Left cardiac atrium (tissue), 4 donors: ENCODE results near the gene RNF19B. TPM values are rescaled to one million over a fixed set of nuclear protein-coding genes. Genes with fewer than 3 reads are reported as not detected.
"Not testable (repeated sequence)": the region's sequence is repeated elsewhere in the genome, so short reads cannot be mapped to it uniquely, and the experiment has no call there.

Source experiments
- ATAC-seq, 2 donors: fragments of 200-7000 bp; cut with Tn5 transposase; one replicate each; pipeline ENCODE4 v1.9.1; 2020; ENCODE audit warnings: mild to moderate bottlenecking in 2 of 2, moderate library complexity in 2 of 2
- DNase-seq: peaks from one replicate; pipeline ENCODE4 v3.0.0-alpha.2; 2020
- intact Hi-C, 2 donors: fragments of 100-400 bp; cut with DNase I; formaldehyde crosslinking; loops; one replicate each; pipeline versions ENCODE4 v1.14.1 to v1.15.1; 2022 to 2023
- total RNA-seq, 2 donors: library from RNA; stranded (reverse); fragmentation: NEBNext Ultra II Directional; extraction: Animal tissue kit (Norgen Biotek cat#: 25700); gene quantifications; one replicate each; pipeline ENCODE4 v1.2.1, GENCODE V29; 2021
- donor health status: DM: no; HTN: yes; CAD: no.
- donor health status: DM: no; HTN: yes; CAD: no; lungs with severe emphysema.
- donor health status: DM: yes; HTN: yes; CAD: no.
- donor health status: Dilated cardiomyopathy.

Gene RNF19B
- total RNA-seq, 2 donors from 2014 or later = 10.7 to 12.8 TPM

DNA sequence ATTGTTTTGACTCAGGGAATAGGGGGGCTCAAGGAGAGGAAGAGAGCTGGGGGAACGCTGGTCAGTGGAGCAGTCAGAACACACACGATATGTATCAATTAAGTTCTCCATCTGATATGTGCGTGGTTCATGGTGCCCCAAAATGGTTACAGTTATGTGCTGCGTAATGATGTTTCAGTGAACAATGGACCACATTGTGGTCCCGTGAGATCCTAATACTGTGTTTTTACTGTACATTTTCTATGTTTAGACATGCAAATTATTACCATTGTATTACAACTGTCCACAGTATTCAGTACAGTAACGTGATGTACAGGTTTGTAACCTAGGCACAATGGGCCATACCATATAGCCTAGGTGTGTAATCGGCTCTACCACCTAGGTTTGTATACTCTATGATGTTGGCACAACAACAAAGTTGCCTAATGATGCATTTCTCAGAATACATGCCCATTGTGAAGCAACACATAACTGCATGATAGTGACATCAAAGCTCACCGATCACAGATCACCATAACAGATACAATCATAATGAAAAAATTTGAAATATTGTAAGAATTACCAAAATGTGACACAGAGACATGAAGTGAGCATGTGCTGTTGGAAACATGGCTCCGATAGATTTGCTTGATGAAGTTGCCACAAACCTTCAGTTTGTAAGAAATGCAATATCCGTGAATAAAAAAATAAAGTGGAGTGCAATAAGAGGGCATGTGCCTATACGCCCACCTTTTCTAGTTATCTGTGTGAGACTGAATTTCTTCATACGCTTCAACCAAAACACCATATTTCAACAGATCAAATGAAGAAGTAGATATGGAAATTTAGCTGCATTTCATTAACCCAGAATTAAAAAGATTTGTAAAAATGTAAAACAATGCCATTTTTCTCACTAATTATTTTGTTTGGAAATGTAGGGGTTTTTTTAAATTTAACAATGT lies 48.6 kb downstream of the RNF19B start:
- DNase-seq (no peak), ATAC-seq (no peak)
- intact Hi-C loops = no loop called here

- DNase-seq (no peak), ATAC-seq (no peak)
- intact Hi-C loops = no loop called here
These were observed 54.3 kb downstream of the RNF19B start for GRCh38 chr1:32910319-32910718.

DNA sequence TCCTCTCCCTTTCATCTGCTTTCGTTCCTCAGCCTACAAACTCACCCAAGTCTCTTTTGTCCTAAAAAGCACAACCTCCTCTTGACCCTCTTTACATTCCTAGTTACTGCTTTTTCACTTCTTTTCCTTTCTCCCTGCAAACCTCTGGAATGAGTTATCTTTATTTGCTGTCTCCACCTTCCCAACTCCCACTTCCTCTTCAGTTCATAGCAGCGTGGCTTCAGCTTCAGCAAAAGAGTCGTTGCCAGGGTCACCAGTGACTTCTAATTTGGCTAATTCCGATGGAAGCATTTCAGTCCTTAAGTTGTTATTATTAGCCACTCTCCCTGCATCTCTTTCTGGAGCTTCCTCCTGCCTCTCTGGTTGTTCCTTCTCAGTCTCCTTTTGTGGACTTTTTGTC lies 57.2 kb downstream of the RNF19B start:
- DNase-seq (no peak), ATAC-seq (no peak)
- intact Hi-C loops = no loop called here

DNA sequence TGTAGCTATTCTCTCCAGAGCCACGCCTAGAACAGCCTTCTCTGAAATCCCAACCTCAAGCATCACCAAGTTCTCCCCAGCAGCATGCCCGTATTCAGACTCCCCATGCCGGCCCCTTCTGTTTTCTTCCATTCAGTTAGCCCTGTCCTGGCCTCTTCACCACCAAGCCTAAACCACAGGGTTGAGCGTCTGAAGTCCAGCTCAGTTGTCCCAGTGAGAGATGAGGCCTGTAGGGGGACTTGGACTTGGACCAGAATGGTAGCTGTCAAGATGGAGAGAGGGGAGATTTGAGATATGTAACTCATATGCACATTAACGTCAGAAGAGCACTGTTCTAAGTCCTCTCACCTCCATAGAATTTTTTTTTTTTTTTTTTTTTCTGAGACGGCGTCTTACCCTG lies 58.0 kb downstream of the RNF19B start:
- no peak for ATAC-seq
- no peak for DNase-seq
- intact Hi-C loops = no loop called here

GRCh38 chr1:32905588-32905987 lies 59.0 kb downstream of the RNF19B start:
- intact Hi-C loops, ATAC-seq, DNase-seq: not testable (repeated sequence)

GRCh38 chr1:32904797-32905196 lies 59.8 kb downstream of the RNF19B start:
- intact Hi-C loops = no loop called here
- no peak for ATAC-seq
- DNase-seq = no peak

DNA sequence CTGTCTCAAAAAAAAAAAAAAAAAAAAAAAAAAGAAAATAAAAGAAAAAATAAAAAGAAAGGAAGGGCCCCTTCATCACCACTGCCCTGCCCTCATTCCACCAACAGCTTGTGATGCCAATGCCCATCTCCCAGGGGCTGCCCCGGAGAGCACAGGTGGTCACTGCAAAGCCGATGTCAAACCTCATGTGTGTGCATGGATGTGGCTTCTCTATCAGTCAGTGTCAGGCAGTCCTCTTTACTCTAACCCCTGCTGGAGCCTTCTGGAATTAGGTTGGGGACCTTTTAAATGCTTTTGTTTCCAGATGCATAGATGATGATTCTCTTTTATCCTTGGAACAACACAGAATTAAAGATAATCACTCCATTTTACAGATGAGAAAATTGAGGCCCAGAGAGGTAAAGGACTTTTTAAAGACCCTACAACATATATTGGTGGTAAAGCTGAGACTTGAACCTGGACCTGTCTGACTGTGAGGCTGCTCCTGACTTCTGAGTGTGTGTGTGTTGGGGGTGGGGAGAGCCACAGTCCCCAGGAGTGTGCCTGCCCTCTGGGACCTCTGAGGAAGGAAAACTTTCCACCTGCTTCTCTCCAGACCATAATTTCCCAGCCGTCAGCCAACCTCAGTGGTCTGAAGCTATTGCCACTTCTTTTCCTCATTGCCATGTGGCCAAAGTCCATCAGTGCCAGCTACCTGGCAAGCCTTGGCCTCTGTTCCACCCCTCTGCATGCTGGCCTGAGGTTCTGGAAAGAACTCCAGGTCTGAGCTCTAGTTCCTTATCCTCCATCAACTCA lies 60.4 kb downstream of the RNF19B start:
- DNase-seq = no peak
- intact Hi-C loops = no loop called here

DNA sequence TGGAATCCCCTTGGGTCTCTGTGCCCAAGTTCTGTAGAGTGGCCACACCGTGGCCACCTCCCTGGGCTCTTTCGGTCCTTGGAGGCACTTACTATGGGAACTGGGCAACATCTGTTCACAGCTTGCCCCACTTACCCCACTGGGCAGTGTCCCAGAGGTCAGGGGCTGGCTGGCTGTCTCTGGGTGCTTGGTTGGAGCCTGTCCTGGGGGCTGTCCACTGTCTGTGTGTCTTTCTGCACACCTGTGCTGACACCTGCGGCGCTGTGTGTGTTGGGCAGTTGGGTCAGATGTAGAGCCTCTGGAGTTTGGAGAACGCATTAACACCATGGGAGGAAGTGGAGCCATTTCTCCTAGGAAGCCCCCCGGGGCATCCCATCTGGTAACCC lies 62.1 kb downstream of the RNF19B start:
- intact Hi-C loops = no loop called here
- ATAC-seq = no peak
- no peak for DNase-seq

More for the DNA sequence above, 60.4 kb downstream of the RNF19B start:
- ATAC-seq = no peak

GRCh38 chr1:32901823-32902534 lies 62.6 kb downstream of the RNF19B start:
- no peak for DNase-seq
- no peak for ATAC-seq
- intact Hi-C loops = no loop called here

DNA sequence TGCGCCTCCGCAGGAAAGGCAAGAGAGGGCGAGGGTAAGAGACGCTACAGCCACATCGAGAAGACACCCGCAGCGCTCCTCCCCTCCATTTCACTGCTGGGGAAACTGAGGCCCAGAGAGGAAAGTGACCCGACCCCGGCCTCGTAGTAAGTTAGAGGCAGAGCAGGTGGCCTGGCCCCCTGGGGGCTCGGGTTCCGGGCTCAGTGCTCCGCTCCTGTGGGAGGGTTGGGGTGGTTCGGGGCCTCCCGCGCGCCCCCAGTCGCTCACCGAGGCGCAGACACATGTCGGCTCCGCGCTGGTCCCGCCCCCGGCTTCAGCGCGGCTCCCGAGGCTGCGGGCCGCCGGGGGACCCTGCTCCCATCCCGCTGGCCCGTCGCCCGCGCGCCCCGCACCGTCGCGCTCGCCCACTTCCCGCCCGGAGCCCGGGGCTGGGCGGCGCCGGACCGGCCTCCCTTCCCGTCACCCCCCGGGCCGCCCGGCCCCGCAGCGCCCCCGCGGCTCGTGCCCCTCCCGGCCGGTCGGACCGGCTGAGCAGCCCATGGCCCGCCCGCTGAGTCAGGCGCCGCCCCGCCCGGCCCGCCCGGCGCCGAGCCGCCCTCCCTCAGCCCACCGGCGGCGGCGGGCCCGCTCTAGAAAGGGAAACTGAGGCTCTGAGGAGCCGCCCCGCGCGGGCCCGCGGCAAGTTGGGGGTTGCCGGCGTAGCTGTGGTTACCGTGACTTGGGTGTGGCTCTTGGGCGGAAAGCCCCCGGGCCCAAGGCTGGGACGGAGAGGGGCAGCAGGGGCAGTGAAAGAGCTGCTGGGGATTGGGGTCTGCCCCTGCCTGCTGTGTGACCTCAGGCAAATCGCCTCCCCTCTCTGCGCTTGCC lies 63.4 kb downstream of the RNF19B start, which contains the start of gene TMEM54:
Gene TMEM54 (minus strand): TSS at position 434 of the 867 bp plus-strand sequence. CDS start 151 bp downstream, at position 283.
- DNase-seq = peak; percentile 61
- ATAC-seq = peak; percentile 81 to 93
- intact Hi-C loops = no loop called here

DNA sequence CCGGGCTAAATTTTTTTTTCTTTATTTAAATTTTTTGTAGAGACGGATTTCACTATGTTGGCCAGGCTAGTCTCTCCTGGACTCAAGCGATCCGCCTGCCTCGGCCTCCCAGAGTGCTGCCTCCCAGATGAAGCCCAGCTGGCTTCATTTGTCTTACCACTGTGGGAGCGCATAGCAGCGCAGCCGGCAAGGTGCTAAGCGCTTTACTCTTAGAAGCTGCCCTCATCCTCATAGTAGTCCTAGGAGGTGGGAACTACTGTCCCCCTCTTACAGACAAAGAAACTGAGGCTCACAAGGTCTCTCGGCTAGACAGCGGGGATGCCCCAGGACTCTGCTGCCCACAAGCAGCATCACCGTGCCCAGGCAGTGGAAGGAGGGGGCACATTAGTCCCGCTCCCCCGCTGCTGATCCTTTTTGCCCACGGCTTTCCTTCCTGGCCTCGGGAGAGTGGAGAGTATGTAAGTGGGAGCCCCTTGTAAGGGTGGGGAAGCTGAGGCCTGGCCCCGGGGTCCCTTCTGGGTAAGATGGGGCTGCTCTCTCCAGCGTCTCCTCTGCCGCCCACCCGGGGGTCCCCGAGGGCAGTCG lies 64.1 kb downstream of the RNF19B start:
- ATAC-seq (peak in 1 of 2 donors; percentile 8), DNase-seq (no peak)
- intact Hi-C loops = no loop called here

DNA sequence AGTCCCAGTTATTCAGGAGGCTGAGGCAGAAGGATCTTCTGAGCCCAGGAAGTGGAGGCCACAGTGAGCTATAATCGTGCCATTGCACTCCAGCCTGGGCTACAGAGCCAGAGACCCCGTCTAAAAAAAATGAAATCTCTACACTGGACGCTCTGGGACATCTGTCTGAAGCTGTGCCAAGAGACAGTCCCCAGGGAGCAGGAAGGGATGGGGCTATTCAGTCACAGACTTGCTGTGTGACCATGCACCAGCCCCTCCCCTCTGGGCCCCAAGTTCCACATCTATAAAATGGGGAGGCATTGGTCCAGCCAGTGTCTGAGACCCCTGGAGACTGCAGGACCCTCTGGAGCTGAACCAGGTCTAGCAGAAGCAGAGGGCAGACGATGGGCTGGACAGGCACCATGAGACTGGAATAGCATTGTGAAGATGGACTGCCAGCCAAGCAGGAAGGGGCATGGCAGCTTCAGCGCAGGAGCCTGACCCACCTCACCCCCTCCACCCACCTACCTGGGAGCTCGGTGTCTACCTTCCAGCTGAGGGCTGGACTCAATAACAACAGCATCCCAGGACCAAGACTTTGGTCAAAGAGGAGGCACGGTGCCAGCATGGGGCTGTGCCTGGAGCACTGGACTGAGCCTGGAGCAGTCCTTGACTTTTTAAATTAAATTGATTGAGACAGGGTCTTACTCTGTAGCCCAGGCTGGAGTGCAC lies 64.9 kb downstream of the RNF19B start:
- no peak for DNase-seq
- intact Hi-C loops = no loop called here
- no peak for ATAC-seq

GRCh38 chr1:32898958-32899357 lies 65.7 kb downstream of the RNF19B start:
- no peak for DNase-seq
- intact Hi-C loops = no loop called here

DNA sequence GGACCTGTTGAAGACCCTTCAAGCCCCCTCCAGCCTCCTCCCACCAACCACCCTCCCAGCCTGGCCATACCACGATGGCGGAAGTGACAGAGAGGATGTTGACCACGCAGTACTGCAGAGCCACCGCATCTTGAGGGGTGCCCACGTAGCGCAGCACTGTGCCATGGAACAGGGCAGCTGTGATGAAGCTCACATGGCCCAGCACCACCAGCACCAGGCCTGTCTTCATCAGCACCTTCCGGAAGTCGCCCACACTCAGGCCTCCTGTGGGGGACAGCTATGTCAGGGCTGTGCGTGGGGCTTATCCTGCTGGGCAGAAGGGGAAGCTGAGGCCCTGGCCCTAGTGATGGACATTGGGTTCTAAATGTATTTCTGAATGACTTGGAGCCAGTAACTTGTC lies 66.6 kb downstream of the RNF19B start:
- no peak for ATAC-seq
- intact Hi-C loops = no loop called here
- DNase-seq = no peak

More at GRCh38 chr1:32898958-32899357, 65.7 kb downstream of the RNF19B start:
- no peak for ATAC-seq

DNA sequence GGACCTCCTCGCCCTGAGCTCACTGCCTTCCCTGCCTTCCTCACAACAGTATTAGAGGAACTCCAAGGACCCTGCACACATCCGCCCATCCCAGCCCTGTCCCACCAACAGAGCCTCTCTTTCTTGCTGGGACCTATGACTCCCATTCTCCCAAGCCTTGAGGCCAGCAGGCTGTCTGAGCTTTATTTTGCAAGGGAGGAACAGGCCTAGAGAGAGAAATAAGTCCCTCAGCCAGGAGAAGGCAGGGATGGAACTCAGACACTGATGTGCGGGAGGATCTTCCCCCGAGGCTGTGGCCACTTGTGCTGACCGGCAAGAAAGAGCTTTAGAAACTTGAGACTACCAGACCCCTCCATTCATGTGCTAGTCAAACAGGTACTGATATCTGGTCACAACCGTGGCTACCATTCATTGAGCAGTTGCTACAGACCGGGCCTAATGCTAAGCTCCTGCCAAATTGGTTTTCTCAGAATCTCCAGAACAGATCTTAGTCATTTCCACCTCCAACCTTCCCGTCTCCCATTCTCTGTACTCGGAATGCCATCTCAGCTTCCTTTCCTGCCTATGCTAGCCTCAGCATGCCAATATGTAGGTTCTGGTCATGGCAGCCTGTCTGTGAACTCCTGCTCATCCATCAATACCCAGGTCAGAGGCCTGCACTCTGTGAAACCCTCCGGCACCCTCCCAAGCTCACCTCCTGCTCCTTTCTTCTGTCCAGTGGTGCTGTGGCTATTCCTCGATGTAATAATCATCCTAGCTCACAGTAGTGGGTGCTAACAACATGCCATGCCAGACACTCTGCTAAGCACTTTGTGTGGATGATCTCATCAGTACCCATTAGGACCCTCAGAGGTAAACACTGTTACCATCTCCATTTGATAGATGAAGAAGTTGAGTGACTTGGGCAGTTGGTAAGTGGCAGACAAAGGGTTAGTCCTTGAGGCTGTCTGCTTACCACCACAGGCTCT lies 67.2 kb downstream of the RNF19B start:
- ATAC-seq (no peak), DNase-seq (no peak)
- intact Hi-C loops = no loop called here

DNA sequence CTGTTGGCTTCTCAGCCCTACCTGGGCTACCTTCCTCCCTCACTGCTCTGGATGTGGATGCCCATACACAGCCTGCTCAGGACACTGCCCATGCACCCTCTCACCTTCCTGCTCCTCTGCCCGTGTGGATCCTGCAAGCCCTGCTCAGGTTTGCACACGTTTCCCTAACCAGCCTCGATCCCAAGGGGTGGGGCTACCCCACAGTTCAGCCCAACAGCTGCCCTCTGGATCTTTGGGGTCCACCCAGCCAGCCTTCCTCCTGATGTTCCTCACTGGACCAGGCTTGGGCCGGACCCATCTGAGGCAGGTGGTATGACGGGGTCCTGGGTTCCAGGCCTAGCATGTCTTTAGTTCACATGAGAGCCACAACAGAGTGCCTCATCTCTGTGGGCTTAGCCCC lies 68.2 kb downstream of the RNF19B start:
- no peak for DNase-seq
- ATAC-seq = no peak
- intact Hi-C loops = no loop called here
